Fibroblast of skin of abdomen (primary cell): Measurements from ENCODE around the gene MIS18BP1. TPM values are rescaled to one million over a fixed set of nuclear protein-coding genes. Genes with fewer than 3 reads are reported as not detected.
A peak's percentile ranks its signal among the peaks of the same experiment; 100 is the strongest.
"Not testable (repeated sequence)": the region's sequence is repeated elsewhere in the genome, so short reads cannot be mapped to it uniquely, and the experiment has no call there.

ENCODE experiments used
- DNase-seq: peaks from one replicate; pipeline ENCODE4 v3.0.0-alpha.2; 2013
- polyA plus RNA-seq, 2 experiments: library from polyadenylated mRNA; unstranded; fragments of 120-200 nt; gene quantifications; one replicate each; pipeline ENCODE4 v1.2.1, GENCODE V29; 2013; ENCODE audit not compliant: insufficient read length in 2 of 2

The MIS18BP1 gene
- 23.0 TPM for polyA plus RNA-seq (2013, experiment 1 of 2; ENCODE audit: insufficient read length)
- 21.3 TPM for polyA plus RNA-seq (2013, experiment 2 of 2; ENCODE audit: insufficient read length)

- DNase-seq: peak; percentile 98
These were observed at the start of gene MIS18BP1 for GRCh38 chr14:45253070-45253753. TSS of gene MIS18BP1 (minus strand) at chr14:45253202. CDS start at chr14:45247286, 5,916 bp downstream.

DNA sequence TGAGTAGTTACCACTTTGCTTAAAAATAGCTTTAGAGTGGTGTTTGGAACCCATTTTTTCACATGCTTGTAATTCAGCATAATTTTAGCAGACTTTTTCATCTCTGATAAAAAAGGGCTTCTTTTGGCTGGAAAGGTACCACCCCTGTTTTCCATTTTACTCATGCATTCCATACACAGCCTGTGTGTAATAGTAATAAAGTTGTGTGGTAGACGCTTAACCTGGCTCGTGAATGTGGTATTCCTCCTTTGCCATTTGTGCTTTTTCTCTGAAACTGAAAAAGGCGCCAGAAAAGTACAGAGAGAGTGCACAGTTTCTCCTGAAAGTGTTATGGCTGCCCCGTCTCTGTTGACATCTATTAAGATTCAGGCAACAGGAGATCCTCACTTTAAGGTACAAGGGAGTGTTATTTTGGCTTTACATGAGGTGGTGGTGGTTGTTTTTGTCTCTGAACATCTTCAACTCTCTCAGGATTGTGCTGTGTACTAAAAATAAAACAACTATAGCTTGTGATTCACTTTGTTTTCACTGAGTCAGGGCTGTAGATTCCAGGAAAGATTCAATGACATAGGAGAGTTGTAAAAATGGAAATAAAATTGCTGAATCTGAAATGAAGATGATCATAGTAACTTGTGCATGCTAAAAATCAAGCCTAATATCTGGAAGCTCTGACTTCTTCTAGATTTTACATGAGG lies 45.6 kb upstream of the MIS18BP1 start:
- DNase-seq: no peak

GRCh38 chr14:45294796-45295195 lies 41.8 kb upstream of the MIS18BP1 start:
- DNase-seq: not testable (repeated sequence)

DNA sequence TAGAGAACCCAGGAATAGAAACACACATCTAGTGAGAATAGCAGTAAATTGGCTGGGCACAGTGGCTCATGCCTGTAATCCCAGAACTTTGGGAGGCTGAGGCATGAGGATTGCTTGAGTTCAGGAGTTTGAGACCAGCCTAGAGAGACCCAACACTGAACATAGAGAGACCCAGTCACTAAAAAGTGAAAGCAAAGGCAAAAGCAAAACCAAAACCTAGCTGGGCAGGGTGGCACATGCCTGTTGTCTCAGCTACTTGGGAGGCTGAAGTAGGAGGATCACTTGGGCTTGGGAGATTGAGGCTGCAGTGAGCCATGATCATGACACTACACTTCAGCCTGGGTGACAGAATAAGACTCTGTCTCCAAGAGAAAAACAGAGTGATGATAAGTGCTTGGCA lies 37.5 kb upstream of the MIS18BP1 start:
- no peak for DNase-seq

DNA sequence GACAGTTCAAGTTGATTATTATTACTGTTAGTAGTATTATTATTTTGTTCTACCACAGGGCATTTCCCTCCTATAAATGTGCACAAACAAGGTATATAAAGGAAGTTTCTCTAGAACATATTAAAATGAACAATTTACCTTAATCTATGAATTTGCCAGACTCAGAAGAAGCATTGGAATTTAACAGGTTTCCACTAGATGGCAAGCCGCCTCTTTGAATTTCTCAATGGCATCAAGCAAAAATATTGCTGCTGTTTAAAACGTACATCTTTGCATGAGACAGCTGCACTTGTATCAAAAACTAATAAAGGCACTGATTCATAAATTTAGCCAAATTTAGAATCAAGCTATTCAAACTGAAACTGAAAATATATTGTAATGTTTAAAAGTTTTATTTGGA lies 34.6 kb upstream of the MIS18BP1 start:
- DNase-seq: no peak

- DNase-seq: no peak
These were observed 31.8 kb upstream of the MIS18BP1 start for GRCh38 chr14:45284802-45285201.

DNA sequence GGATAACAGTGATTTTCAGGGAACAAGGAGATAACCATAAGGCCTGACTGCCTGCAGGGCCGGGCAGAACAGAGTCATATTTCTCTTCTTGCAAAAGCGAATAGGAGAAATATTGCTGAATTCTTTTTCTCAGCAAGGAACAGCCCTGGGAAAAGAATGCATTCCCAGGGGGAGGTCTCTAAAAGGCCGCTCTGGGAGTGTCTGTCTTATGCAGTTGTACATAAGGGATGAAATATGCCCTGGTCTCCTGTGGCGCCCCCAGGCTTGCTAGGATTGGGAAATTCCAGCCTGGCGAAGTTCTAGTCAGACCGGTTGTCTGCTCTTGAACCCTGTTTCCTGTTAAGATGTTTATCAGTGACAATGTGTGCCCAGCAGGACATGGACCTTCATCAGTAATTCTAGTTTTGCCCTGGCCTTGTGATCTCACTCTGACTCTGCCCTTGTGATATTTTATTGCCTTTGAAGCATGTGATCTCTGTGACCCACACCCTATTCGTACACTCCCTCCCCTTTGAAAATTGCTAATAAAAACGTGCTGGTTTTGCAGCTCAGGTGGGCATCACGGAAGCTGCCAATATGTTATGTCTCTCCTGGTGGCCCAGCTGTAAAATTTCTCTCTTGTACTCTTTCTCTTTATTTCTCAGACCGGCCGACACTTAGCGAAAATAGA lies 28.9 kb upstream of the MIS18BP1 start:
- not testable (repeated sequence) for DNase-seq

DNA sequence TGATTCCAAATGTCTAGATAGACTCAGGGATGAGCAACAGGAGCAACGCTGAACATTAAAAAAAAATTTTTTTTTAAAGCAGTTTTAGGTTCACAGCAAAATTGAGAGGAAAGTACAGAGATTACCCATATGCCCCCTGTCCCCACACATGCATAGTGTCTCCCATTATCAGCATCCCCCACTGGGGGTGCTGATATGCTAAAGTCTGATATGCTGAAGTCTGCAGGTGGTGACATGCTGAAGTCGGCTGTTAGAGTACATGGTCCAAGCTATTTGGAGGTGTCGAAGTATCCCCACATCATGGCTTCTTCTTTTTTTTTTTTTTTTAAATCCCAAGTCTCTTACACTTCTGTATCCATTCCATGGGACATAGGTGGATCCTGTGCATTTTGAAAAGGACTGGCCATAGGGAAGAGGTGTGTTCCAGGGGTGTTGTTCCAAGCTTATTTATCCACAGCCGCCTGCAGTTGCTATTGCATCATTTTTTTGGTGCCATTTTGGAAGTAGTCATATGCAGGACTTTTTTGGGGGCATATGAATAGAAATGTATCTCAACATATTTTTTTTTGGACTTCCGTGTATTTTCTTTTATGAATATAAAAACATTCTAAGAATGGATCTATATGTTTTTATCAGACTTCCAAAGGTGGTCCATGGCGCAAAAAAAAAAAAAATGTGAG lies 19.0 kb upstream of the MIS18BP1 start:
- no peak for DNase-seq

- no peak for DNase-seq
These were observed 17.0 kb upstream of the MIS18BP1 start for GRCh38 chr14:45270031-45270430.

DNA sequence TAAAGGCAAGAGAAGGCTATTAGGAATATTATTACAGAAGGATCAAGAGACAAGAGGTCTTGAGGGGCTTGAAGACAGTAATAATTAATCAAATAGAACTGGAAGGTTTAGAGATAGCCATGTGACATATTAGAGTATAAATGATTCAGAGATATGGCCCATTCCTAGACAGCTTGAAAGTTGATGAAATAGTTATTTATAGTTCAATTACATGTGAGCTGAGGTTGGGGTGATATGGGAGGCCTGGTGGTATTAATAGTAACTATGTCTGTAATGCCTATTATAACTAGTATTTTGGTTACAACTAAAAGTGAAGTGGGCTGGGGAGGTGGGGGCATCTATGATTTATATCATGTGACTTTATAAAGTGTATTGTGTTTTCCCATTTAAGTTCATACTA lies 14.1 kb upstream of the MIS18BP1 start:
- DNase-seq: no peak

DNA sequence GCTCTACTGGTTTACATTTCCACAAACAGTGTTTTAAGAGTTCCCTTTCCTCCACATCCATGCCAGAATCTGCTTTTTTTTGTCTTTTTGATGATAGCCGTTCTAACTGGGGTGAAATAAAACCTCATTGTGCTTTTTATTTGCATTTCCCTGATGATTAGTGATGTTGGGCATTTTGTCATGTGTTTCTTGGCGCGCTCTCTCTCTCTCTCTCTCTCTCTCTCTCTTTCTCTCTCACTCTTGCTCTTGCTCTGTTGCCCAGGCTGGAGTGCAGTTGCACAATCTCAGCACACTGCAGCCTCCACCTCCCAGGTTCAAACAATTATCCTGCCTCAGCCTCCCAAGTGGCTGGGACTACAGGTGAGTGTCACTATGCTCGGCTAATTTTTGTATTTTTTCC lies 9.6 kb upstream of the MIS18BP1 start:
- no peak for DNase-seq

GRCh38 chr14:45261209-45261608 lies 8.2 kb upstream of the MIS18BP1 start:
- no peak for DNase-seq

DNA sequence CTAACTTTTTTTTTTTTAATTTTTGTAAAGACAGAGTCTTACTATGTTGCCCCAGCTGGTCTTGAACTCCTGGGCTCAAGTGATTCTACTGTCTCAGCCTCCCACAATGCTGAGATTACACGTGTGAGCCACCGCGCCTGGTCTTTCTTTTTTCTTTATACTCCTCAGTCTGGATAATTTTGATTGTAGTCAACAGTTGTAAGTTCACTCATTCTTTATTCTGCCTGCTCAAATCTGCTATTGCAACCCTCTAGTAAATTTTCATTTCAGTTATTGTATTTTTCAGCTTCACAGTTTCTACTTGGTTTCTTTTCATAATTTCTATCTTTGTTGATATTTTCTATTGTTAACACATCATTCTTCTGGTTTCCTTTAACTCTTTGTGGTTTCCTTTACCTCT lies 5.8 kb upstream of the MIS18BP1 start:
- no peak for DNase-seq

DNA sequence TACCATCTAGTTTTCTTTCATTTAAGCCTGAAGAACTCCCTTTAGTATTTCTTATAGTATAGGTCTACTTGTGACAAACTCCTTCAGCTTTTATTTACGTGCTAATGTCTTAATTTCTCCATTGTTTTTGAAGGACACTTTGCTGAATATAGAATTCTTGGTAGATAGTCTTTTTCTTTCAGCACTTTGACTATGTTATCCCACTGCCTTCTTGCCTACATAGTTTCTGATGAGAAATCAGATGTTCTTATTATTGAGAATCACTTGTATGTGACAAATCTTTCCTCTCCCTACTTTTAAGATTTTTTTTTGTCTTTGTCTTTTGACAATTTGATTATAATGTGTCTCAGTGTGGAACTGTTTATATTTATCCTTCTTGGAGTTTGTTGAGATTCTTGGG lies 5.1 kb upstream of the MIS18BP1 start:
- no peak for DNase-seq

DNA sequence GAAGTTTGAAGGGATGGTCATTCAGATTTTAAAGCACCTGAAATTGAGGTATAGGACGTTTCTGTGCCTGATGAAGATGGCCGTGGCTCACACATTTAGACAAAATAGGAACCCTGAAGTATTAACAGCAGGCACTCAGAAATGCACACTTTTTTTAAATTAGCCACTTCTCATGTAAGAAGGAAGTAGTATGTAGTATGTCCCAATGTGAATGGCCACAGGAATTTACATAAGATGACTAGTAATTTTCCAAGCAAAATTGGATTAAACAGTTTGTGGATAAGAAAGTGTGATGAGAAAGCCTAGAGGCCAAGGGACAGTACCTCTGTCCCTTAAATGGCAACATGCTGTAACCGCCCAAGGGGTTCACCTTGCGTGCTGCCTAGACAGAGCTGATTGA lies 1.8 kb upstream of the MIS18BP1 start:
- no peak for DNase-seq

GRCh38 chr14:45253754-45254310 lies 830 bp upstream of the MIS18BP1 start:
- peak; percentile 61 for DNase-seq

GRCh38 chr14:45252366-45253069 lies 484 bp downstream of the MIS18BP1 start:
- peak; percentile 8 for DNase-seq

GRCh38 chr14:45251912-45252311 lies 1.1 kb downstream of the MIS18BP1 start:
- no peak for DNase-seq

DNA sequence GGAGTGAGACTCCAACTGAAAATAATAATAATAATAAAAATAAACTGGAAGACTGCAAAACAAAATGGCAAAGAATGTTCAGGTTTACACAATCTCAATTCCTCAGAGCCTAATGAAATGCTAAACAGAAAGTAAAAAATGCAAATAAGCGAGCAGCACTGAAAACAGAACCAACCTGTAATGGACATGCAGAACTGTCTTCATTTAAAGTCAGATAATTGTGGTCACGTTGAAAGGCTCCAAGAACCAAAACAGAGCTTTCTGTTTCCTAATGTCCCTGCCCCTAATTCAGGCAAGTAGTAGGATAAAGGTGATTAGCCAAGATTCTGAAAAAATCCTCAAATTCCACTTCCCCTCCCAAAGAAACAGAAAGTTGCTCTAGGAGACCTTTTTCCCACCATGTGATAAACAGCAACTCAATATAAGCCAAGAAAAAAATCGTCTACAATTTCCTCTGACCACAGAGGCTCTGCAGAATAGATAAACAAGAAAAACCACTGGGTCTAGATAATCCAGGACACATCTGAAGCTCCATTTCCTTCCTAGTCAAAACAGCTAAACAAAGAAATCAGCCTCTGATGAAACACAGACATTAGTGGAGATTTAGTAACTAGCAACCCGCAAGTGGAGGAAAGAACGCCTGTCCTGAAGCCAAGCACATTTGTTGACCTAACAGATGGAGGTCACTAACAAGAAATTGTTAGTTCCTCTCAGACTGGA lies 3.0 kb downstream of the MIS18BP1 start:
- DNase-seq: peak; percentile 54

- DNase-seq: no peak
These were observed 5.6 kb downstream of the MIS18BP1 start for GRCh38 chr14:45247427-45247826.

- no peak for DNase-seq
These were observed 6.3 kb downstream of the MIS18BP1 start for GRCh38 chr14:45246691-45247090.
